NCI-H2196 (cell line): Measurements from ENCODE around the gene TLCD2.
A peak's percentile ranks its signal among the peaks of the same experiment; 100 is the strongest.
"Not testable (repeated sequence)": the region's sequence is repeated elsewhere in the genome, so short reads cannot be mapped to it uniquely, and the experiment has no call there.

Source experiments
- DNase-seq: peaks from one replicate; lab custom pipeline; 2025; ENCODE audit not compliant: unreplicated experiment; lab: John Stamatoyannopoulos, UW

The TLCD2 gene

DNA sequence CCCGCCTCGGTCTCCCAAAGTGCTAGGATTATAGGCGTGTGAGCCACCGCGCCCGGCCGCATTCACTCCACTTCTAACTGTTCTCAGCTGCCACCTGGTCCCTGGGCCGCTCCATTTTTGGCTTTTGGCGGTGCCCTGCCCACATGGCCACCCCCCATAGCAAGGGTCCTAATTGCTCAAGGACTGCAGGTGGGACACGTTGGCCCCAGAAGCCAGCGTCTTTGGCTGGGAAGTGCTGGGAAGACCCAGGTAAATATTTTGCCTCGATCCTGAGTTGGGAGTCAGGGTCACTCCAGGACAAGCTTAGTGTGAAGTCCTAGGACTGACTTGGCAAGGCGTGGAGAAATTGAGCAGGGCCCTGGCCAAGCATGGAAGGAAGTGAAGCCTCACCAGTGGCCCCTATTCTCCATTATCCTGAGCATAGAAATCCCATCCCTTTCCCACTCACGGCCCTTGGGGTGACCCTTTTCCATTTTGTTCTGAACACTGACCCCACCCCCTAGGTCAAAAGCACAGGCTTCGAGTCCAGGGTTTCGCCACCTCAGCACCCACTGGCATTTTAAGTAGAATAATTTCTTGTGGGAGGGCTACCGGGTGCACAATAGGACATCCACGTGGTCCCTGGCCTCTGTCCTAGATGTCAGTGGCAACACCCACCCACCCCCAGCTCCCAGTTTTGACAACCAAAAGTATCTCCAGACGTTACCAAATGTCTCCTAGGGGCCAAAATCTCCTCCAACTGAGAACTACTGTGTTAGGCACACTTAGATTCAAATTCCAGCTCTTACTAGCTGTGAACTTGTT is 8.4 kb upstream of the TLCD2 start:
- DNase-seq = no peak

- peak; percentile 89 for DNase-seq
Measured at GRCh38 chr17:1716912-1717695, 6.9 kb upstream of the TLCD2 start.

- DNase-seq = peak; percentile 95
Measured at GRCh38 chr17:1716076-1716911, 6.1 kb upstream of the TLCD2 start.

DNA sequence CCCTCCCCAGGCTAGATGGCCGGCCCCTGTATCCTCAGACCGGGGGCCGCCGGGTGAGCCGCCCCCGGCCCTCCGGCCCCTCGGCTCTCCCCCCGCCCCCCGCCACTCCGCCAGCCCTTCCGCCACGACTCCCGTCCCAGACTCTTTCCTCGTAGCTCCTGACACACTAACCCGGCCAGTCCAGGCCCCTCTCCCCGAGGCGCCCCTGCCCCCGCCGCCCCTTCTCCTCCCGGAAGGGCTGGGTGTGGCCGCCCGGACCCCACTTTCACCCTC is 5.6 kb upstream of the TLCD2 start:
- no peak for DNase-seq

GRCh38 chr17:1714980-1715802 is 5.0 kb upstream of the TLCD2 start:
- peak; percentile 54 for DNase-seq

DNA sequence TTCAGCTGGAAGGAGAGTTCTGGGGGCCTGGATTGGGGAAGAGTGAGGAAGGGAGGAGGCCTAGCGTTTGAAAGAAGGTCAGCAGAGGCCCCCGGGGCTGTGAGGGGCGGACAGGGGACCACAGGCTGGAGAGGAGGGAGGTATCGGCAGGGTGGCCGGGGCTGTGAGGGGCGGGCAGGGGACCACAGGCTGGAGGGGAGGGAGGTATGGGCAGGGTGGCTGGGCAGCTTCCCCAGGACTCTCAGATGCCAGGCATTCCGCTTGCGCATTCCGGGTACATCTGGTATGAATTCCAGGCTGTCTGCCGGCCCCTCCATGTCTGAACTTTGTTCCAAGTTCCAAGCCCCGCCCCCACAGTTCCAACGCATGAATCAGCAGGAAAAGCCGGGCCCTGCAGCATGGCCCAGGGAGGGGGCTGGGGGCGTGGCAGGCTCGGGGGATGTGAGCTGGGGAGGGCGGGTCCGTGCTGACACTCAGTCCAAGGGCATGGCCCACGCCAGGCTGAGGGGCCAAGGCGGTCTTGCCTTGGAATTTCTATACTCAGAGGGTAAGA is 4.3 kb upstream of the TLCD2 start:
- DNase-seq = peak; percentile 56

- peak; percentile 26 for DNase-seq
Measured at GRCh38 chr17:1713878-1714426, 3.8 kb upstream of the TLCD2 start.

DNA sequence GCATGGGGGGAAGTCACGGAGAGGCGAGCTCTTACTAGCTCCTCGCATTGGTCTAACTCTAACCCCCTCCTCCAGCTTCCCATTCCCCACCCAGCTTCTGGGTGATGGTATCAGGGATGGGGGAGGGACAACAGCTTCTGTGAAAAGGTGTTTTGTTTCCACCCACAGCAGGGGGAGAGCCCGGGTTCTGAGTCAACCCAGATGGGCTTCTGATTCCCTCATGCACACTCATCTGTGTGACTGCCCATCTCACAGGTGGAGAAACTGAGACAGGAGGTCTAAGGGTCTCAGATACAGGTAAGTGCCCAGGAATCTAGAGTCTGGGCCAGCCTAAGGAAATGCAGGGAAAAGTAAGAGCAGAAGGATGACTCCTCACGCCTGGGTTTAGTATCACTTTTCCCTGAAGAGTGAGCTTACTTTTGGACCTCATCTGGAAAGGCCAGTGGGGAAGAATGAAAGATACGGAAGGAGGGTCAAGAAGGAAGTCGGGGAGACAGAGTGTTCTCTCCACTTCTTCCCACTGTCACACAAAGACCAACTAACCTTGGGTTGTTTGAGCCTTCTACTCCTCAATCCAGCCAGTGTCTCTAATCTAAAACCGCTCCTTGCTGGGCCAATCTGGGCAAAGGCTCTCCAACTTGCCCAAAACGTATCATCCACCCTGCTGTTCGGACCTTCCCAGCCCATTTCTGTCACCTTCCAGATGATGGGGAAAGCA is 3.1 kb upstream of the TLCD2 start:
- no peak for DNase-seq

- DNase-seq = no peak
Measured at GRCh38 chr17:1712271-1712670, 2.1 kb upstream of the TLCD2 start.

DNA sequence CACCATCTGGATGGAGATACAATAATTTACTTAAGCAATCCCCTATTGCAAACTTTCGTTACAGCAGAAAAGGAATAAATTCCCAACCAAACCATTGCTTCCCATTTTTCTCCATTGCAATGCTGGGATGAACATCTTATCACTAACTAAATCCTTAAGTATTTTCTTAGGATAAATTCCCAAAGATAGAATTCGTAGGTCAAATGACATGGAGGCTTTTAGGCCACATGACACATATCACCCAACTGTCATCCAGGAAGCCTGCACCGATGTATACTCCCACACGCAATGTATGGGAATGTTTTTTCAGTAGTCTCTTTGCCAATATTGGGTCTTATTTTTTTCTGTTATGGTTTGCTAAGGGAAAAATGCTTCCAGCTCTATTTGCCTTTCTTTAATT is 1.6 kb upstream of the TLCD2 start:
- DNase-seq = no peak

- DNase-seq = no peak
Measured at GRCh38 chr17:1710807-1711553, 803 bp upstream of the TLCD2 start.

GRCh38 chr17:1709403-1709951 is 700 bp downstream of the TLCD2 start:
- DNase-seq = no peak

GRCh38 chr17:1708791-1709346 is 1.3 kb downstream of the TLCD2 start:
- not testable (repeated sequence) for DNase-seq

GRCh38 chr17:1707107-1707506 is 3.1 kb downstream of the TLCD2 start:
- no peak for DNase-seq

DNA sequence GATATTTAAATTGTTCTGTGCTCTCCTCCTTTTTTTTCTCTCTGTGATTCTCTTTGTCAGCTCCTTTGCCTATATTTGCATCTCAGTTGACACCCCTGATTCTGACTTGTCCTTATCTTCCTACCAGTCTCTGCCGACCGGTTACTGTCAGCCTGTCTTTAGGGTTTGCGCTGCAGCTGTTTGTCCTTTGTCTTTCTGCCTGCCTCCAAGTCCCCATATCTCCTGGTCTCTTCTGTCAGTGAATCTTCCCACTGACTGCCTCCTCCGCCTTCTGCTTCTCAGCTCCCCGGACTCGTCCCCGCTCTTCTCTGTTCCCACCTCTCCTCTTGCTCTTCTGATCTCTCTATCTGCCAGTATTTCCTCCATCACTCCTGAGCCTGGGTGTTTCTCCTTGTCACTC is 5.2 kb downstream of the TLCD2 start:
- DNase-seq = no peak

GRCh38 chr17:1703063-1703462 is 7.1 kb downstream of the TLCD2 start:
- no peak for DNase-seq

DNA sequence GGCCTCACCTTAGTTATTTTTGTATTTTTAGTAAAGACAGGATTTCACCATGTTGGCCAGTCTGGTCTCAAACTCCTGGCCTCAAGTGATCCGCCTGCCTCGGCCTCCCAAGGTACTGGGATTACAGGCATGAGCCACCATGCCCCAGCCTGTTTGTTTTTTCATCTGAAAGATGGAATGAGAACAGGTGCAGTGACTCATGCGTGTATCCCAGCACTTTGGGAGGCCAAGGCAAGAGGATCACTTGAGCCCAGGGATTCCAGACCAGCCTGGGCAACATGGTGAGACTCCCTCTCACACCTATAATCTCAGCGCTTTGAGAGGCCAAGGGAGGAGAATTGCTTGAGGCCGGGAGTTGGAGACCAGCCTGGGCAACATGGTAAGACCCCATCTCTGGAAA is 10.3 kb downstream of the TLCD2 start:
- not testable (repeated sequence) for DNase-seq

GRCh38 chr17:1697681-1698080 is 12.5 kb downstream of the TLCD2 start:
- no peak for DNase-seq
